HG03565 (cell line): Measurements from ENCODE around the gene ZNF366.

Experiments used
- ATAC-seq: cut with Tn5 transposase; IDR thresholded peaks from one replicate; pipeline ENCODE4 v1.9.1; 2021; ENCODE audit warnings: mild to moderate bottlenecking, moderate library complexity; ENCODE audit not compliant: unreplicated experiment

ZNF366 gene

GRCh38 chr5:72445969-72446368, 61.2 kb downstream of the ZNF366 start:
- no peak for ATAC-seq

GRCh38 chr5:72443883-72444282, 63.3 kb downstream of the ZNF366 start:
- ATAC-seq = no peak

- no peak for ATAC-seq
Observed at GRCh38 chr5:72441862-72442540, 65.2 kb downstream of the ZNF366 start.

- no peak for ATAC-seq
Observed at GRCh38 chr5:72441094-72441723, 66.0 kb downstream of the ZNF366 start.

GRCh38 chr5:72440207-72440638, 67.0 kb downstream of the ZNF366 start:
- ATAC-seq = no peak

GRCh38 chr5:72439192-72439591, 68.0 kb downstream of the ZNF366 start:
- no peak for ATAC-seq

GRCh38 chr5:72438141-72438540, 69.1 kb downstream of the ZNF366 start:
- ATAC-seq = no peak

GRCh38 chr5:72436796-72437471, 70.3 kb downstream of the ZNF366 start:
- no peak for ATAC-seq

GRCh38 chr5:72434781-72435437, 72.3 kb downstream of the ZNF366 start:
- no peak for ATAC-seq

GRCh38 chr5:72434056-72434780, 73.0 kb downstream of the ZNF366 start:
- ATAC-seq = no peak

- ATAC-seq = no peak
Observed at GRCh38 chr5:72433522-72433921, 73.7 kb downstream of the ZNF366 start.

- ATAC-seq = no peak
Observed at GRCh38 chr5:72428669-72429068, 78.5 kb downstream of the ZNF366 start.

- ATAC-seq = no peak
Observed at GRCh38 chr5:72427488-72428437, 79.4 kb downstream of the ZNF366 start.

GRCh38 chr5:72427016-72427415, 80.2 kb downstream of the ZNF366 start:
- ATAC-seq = no peak

GRCh38 chr5:72426019-72426418, 81.2 kb downstream of the ZNF366 start:
- ATAC-seq = no peak

- ATAC-seq = no peak
Observed at GRCh38 chr5:72418271-72418670, 88.9 kb downstream of the ZNF366 start.

GRCh38 chr5:72417333-72418062, 89.7 kb downstream of the ZNF366 start:
- ATAC-seq = no peak

- no peak for ATAC-seq
Observed at GRCh38 chr5:72415616-72416325, 91.4 kb downstream of the ZNF366 start.
